A549 (cell line): Measurements from ENCODE around the gene HP.

ENCODE experiments used
- CHD2 ChIP-seq: fragments of 150-350 bp; IDR thresholded peaks from 2 replicates; pipeline ENCODE4 v1.6.1; 2014; ENCODE audit warnings: low read length; ENCODE audit not compliant: partially characterized antibody
- CTCF ChIP-seq: fragments of >200 bp; sonication (Bioruptor Twin); formaldehyde crosslinking; IDR thresholded peaks from 3 replicates; pipeline ENCODE4 v1.5.1; 2016
- EHMT2 ChIP-seq: fragments of 200-600 bp; sonication (generic); IDR thresholded peaks from 2 replicates; pipeline ENCODE4 v1.6.1; 2016; ENCODE audit warnings: antibody characterized with exemption, low read depth, mild to moderate bottlenecking, moderate library complexity
- ELK1 ChIP-seq: fragments of 150-350 bp; IDR thresholded peaks from 2 replicates; pipeline ENCODE4 v1.6.1; 2014; ENCODE audit warnings: low read depth, mild to moderate bottlenecking, low read length
- GATA3 ChIP-seq: IDR thresholded peaks from 2 replicates; pipeline ENCODE4 v1.6.1; 2012; ENCODE audit warnings: borderline replicate concordance
- KDM1A ChIP-seq: fragments of 200-600 bp; sonication (generic); IDR thresholded peaks from 2 replicates; pipeline ENCODE4 v1.6.1; 2016; ENCODE audit warnings: low read depth, mild to moderate bottlenecking
- NR3C1 ChIP-seq: fragments of >200 bp; sonication (Bioruptor Twin); formaldehyde crosslinking; IDR thresholded peaks from 3 replicates; pipeline ENCODE4 v1.6.1; 2017
- PBX3 ChIP-seq: IDR thresholded peaks from 2 replicates; pipeline ENCODE4 v1.6.1; 2012
- RAD21 ChIP-seq, 2 experiments: fragments of >200 bp in 1 of 2; sonication (Bioruptor Twin) in 1 of 2; formaldehyde crosslinking in 1 of 2; IDR thresholded peaks in 1 of 2; conservative IDR thresholded peaks in 1 of 2; 2 replicates in 1 of 2; 3 replicates in 1 of 2; pipeline ENCODE4 v1.6.1; 2012 to 2018; ENCODE audit warnings: inconsistent platforms in 1 of 2
- SMC3 ChIP-seq: fragments of >200 bp; sonication (Bioruptor Twin); formaldehyde crosslinking; IDR thresholded peaks from 3 replicates; pipeline ENCODE4 v1.6.1; 2018; ENCODE audit warnings: inconsistent platforms
- SREBF2 ChIP-seq: fragments of 450-650 bp; IDR thresholded peaks from 2 replicates; pipeline ENCODE4 v1.6.1; 2014; ENCODE audit warnings: mild to moderate bottlenecking, moderate library complexity

GRCh38 chr16:72061564-72061963 lies 7.3 kb downstream of the HP start:
- TF ChIP-seq SMC3 (no peak), CTCF (no peak), ELK1 (no peak), GATA3 (no peak), CHD2 (no peak), KDM1A (no peak), EHMT2 (no peak), PBX3 (no peak), NR3C1 (no peak), SREBF2 (no peak), RAD21 (conservative IDR thresholded peaks at IDR 0.05 in 1 of 2, IDR thresholded peaks at IDR 0.05 in 1 of 2) (no peak)
